Medulla oblongata (tissue), 1 donor: ENCODE results near the gene TTLL5.
"Not testable (repeated sequence)": the region's sequence is repeated elsewhere in the genome, so short reads cannot be mapped to it uniquely, and the experiment has no call there.

Source experiments
- DNase-seq: peaks from one replicate; pipeline ENCODE4 v3.0.0-alpha.2; 2015; ENCODE audit errors: extremely low spot score

TTLL5 gene

DNA sequence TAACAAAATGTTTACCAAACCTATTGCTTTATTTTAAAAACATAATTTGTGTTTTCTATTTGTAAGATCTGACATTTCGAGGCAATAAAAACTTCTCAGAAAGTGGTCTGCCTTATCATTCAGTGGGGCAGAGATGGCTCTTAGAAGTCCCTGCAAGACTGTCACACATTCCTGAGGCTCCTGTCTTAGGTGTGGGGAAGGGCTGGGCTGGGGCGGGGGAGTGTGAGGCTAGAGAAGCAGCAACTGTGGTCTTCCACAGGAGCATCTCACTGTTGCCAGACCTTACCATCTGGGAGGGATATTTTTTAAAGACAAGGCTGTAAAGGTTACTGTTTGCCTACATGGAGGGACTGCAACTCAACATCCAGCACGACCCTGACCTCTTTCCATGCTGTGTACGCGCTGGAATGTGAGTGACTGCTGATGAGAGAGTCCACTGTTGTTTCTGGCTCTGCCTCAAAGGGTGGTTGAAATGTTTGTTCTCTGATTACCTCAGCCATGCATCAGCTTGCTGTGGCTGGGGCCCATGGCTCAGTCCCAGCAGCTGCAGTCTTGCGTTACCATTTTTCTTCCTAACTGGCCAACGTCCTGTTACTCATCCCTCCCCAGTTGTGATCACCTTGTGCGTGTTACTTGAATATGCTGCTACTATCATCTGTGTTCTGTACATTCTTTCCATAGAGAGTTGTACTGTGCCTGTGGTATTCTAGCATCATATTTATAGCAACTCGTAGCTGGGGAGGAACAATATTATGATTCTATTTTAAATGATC is 12.8 kb upstream of the TTLL5 start:
- DNase-seq, result no peak

DNA sequence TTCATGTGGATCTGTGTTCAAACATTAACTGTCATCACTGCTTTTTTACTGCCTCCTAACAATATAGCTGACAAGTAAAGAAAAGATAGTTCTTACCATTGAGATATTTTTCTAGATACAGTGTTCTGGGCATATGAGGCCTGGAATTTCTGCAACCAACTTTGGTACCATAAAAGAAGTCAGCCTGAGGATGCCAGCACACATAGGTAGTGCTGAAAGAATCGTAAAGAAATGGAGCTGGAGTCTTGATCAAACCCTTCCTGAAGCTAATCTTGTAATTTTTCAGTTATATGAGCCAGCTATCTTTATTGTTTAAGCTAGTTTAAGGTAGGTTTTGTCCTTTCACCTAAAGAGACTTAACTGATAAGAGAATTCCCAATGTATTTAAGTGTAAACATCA is 11.7 kb upstream of the TTLL5 start:
- DNase-seq, result no peak

DNA sequence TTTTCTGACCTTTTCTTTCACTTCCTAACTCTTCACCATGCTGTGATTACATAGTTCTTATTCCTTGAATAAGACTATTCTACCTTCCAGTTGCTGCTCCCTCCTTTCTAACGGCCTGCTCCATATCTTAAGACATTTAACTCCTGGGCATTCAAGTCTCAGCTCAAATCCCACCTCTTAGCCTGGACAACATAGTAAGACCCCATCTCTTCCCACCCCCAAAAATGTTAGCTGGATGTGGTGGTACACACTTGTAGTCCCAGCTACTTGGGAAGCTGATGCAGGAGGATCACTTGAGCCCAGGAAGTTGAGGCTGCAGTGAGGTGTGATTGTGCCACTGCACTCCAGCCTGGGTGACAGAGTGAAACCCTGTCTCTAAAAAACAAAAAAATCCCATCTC is 11.3 kb upstream of the TTLL5 start:
- DNase-seq, result no peak

DNA sequence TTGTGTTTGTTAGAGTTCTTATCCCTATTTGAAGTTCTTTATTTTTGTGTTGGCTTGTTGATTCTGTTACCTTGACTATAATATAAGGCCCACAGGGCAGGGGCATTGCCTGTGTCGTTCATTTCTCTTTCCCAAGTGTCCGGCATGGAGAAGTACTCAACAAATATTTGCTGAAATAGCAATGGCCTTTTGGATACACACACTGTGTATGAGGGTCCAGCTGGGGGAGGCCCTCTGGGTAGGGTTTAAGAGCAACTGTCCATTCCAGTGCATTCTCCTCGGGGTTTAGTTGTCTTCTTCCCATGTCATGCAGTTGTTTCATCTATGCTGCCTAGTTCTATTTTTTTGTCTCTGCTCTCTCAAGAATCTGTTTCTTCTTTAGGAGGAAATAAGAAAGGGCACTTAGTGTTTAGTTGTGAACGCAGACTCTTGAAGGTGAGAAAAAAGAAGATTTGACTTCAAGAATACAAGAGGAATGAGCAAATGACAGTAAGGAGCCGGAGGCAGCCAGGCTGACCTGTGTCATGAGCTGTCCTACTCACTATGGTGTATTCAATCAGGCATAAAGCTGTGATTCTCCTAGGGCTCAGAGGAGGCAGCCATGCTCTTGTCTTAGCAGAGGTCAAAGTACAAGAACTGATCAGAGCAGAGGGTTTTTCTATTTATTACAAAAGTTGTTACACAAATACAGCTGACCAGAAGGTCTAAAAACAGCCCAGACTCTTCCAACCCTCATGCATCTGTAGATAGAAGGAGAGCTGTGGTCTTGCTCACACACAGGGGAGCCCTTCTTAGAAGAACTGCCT is 10.6 kb upstream of the TTLL5 start:
- DNase-seq, result no peak

DNA sequence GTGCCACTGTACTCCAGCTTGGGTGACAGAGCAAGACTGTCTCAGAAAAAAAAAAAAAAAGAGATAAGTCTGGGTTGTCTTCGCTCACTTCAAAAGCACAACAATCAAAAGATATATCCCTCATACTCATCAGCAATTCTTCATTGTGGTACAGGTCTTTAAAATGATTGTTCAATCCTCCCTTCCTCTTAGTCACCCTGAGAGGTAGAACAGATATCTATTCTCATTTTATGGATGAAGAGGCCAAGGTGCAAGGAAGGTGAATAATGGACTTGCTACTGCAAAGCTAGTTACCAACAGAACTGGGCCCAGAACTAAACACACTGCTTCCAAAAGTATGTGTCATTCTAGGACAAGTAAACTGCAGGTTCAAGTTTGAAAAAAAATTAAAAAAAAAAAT is 7.5 kb upstream of the TTLL5 start:
- DNase-seq, result no peak

DNA sequence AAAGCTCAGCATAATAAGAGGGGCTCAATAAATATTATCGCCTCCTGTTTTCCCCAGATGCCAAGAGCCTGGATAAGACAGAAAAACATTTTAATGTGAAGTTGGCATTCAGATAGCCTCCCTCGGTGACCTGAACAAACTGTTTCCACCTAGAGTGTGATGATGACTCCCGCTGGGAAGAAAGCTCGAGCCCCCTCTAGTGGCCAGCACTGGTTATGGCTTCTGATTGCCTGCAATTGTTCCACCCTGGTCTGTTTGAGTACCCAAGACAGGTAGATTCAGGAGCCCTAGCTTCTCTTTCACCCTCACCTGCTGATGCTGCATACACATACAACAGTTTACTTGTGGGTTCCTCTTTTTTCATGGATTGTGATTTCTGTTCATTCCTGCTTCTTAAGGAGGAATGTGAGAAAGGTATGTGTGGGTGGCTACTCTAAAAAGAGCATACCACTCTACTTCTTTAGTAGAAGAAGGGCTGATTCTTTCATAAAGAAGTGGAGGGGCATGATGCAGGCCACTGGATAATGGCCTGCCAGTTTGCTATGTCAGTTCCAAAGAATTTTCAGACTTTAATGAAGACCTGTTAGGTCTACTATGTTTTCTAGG is 6.8 kb upstream of the TTLL5 start:
- DNase-seq, result peak; percentile 89

DNA sequence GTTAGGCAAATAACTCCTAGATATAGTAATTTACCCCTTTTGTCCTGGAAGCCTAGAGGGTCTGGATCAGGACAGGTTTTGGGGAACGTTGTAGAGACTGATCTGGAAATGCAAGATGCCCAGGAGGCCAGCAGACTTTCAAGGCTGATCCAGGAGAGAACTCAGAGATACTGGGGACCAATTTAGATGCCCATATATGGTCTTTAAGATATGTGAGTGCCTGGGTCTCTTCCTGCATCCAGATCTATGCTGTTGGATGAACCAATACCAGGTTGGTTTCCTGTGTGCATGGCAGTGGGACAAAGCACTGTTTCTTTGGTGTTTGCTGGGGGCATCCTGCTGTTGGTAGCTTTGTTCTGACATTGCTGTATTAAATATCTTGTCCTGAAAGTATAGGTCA is 5.8 kb upstream of the TTLL5 start:
- no peak for DNase-seq

DNA sequence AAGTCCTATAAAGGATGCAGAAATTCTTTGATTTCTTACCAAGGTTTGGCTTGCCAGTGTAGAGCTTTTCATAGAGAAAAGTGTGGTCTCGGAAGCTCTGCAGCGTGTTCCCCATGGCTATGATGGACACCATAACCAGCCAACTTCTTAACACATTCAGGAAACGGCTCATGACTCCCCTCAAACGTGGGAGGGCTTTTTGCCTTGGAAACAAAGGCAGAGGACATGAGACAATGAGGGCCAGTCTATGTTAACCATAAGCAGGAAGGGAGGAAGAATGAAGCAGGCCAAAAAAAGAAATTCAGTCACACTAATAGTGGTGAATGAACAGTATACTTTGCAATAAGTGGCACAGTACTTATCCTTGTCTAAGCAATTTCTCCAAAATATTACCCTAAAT is 3.7 kb upstream of the TTLL5 start:
- no peak for DNase-seq

DNA sequence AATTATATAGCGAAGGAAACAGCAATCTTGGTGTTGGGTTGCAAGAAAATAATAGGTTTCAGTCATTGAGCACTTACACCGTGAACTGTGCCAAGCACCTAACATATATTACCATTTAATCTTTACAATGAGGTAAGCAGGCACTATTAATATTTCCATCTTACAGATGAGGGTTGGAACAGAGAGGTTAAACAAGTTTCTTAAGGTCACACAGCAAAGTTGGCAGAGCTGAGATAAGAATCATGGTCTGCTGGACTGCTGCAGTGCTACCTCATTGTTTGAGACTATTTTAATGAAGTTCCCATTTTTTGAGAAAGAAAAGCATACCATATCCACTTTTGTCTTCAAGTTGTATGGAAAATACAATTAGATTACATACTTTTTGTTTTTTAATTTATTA is 2.1 kb upstream of the TTLL5 start:
- DNase-seq, result no peak

DNA sequence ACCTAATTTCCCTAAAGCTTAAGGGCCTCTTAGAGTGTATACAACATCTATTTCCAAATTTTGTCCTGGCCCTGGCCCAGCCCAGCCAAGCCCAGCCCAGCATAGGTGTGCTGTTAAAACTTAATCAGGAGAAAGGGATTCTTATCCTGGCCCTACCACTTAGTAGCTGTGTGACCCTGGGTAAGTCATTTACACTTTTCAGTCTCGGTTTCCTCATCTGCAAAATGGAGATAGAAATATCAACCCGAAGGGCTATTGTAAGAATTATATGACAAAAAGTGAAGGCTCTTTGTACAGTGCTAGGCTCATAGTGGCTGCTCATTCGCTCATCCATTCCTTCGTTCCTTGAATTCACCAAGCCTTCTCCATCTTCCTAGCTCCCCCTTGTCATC is 812 bp upstream of the TTLL5 start:
- no peak for DNase-seq

DNA sequence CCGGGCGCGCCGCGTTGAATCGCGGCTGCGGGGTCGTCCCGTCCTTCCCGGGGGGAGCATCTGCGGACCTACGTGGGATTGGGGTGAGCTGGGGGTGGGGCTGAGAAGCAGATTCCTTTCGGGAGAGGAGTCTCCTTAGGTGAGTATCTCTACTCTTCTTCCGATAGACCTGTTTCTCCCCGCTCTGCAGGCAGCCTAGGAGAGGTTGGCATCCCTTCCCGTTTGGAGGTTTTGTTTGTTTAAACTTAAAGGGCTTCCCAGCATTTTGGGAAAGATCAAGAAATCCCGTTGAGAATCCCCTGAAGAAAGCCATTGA is 411 bp downstream of the TTLL5 start:
- peak; percentile 33 for DNase-seq

DNA sequence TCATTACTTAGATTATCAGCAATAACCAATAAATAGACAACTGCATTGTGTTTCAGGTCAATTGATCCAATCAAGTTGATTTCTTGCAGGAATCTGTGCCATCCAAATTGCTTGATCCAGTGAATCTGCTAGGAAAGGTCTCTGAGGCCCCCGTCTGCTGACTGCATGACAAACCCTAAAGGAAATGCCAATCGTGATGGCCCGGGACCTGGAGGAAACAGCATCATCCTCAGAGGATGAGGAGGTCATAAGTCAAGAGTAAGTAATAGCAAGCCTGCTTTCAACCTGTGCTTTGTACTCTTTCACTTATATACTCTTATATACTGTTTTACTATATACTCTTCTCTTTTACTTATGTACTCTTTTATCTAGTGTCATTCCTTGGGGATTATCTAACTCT is 1.9 kb downstream of the TTLL5 start:
- DNase-seq, result no peak

DNA sequence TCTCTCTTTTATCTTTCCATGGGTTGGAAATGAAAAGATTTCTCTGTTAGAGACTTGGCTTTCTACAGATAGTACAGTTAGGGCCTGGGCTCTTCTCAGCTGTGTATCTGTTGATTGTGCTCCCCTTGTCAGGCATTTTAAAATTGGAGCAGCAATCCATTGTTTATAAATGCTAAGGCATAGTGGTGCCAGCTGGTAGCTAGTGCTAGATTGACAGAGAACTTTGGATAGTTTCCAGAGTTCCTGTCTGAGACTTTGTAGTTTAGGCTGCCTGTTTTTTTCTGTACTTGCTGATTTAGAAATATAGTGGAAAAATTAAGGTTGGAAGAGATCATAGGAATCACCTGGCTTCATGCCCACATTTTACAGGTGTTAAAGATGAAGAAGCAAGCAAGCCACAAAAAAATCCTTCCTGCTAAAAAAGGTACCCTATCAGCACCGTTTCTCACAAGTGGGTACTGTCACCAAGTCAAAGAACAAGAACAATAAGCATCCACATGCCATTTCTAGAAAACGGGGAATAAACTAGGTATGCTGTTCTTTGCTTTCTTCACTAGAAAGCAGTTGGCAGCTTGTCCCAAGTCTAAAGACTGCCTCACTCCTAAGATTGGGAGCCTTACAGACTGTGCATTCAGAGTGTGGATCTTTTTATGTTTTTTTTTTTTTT is 6.2 kb downstream of the TTLL5 start:
- peak; percentile 50 for DNase-seq

DNA sequence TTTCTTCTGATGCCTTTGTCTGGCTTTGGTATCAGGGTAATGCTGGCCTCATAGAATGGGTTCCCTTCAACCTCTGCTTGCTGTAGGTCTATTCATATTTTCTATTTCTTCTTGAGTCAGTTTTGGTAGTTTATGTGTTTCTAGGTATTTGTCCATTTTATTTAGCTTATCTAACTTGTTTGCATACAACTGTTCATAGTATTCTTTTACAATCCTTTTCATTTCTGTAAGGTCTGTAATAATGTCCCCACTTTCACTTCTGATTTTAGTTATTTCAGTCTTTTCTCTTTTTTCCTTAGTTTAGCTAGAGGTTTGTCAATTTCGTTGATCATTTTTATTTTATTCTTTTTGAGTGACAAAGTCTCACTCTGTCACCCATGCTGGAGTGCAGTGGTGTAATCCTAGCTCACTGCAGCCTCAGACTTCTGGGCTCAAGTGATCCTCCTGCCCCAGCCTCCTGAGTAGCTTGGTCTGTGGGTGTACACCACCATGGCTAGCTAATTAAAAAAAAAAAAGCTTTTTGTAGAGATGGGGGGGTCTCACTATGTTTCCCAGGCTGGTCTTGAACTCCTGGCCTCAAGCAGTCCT is 11.7 kb downstream of the TTLL5 start:
- no peak for DNase-seq

DNA sequence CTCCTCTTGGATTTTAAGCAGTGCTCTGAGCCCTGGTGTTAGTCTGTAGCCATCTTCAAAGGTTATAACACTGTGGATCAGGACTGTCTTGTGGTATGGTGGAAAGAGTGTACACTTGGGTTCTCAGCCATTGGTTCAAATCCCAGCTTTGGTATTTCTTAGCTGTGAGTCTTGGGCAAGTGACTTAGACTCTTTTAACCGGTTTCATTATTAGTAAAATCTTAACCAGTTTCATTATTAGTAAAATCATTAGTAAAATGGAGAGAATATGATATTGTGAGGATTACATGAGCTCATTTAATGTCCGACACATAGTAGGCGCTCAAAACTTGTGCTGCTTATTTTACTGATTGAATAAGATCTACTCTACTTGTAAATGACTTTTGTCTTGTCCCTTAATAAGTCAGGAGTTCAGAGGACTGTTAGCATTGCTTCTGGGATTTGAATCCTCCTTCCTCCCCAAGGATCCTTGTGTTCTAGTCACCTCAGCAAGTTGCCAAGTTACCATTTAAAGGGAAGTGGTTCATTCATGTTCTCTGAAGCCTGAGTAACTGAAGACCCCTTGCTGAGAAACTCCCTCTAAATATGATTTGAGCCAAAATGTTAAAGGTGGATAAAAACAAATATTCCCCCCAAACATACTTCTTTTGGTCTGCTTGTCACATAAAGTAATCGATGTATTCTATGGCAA is 12.4 kb downstream of the TTLL5 start:
- peak; percentile 66 for DNase-seq

DNA sequence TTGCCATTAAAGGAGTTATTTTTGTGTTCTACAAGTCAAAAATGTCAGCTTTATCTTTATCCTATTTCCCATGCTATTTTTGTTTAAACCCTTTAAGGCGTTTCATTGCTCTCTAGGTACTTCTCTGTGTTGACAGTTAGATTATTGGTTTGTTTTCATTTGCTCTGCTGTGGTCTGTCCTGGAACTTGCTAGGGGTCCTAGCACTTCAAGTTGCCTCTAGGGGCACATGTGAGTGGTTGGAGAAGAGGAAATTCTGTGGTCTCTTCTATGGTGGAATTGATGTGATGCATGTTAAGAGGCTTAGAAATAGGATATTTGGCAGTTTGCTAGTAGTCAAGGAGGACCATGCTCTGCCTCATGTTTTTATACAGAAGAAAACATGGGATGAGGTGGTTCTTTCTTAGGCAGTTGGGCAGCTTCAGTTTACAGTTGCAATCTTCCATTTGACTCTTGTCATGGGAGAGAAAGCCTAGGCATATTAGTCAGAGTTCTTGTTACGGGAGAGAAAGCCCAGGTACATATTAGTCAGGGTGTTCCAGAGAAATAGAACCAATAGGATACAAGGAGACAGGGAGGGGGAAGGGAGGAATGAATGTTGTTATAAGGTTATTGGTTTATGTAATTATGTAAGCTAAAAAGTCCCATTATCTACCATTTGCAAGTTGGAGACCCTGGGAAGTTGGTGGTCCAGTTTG is 14.4 kb downstream of the TTLL5 start:
- no peak for DNase-seq

DNA sequence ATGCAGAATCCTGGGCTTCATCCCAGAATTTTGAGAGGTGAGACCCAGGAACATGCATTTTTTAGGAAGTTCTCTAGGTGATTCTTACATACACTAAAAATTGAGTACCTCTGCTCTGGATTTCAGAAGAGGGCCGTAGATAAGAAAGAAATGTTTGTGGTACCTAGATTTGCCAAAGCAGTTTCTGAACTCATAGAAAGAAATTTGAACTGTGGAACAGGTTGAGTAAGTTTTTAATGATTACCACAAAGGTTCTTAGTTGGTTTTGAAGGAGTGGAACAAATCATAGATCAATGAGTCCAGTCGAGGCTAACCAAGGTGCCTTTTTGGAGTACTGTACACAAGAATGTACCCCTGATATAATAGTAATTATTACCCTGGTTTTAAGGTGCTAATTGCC is 24.9 kb downstream of the TTLL5 start:
- no peak for DNase-seq

DNA sequence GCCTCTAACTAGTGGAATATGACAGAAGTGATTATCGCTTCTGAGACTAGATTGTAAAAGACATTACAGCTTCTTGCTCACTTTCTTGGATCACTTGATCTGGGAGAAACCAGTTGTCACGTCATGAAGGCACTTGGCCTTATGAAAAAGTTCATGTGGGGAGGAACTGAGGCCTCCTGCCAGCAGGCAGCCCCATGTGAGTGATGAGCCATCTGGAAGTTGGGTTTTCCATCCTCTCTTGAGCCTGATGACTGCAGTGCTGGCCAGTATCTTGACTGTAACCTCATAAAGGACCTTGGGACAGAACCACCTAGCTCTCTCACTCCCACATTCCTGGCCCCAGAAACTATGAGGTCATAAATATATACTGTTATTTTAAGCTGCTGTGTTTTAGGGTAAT is 28.0 kb downstream of the TTLL5 start:
- no peak for DNase-seq

DNA sequence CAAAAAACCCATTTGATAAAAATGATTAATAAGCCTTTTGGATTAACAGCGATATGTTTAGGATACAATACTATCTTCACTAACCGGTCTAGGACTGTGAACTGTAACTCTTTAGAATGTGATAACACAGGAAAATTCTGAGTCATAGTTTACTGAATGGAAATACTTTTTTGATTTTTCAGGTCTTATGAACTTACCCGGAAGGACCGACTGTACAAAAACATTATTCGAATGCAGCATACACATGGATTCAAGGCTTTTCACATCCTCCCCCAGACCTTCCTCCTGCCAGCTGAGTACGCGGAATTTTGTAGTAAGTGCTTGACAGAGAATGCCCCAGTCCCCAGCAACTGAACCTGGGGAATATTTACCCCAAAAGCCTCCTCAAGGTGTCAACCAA is 29.0 kb downstream of the TTLL5 start:
- DNase-seq, result no peak

DNA sequence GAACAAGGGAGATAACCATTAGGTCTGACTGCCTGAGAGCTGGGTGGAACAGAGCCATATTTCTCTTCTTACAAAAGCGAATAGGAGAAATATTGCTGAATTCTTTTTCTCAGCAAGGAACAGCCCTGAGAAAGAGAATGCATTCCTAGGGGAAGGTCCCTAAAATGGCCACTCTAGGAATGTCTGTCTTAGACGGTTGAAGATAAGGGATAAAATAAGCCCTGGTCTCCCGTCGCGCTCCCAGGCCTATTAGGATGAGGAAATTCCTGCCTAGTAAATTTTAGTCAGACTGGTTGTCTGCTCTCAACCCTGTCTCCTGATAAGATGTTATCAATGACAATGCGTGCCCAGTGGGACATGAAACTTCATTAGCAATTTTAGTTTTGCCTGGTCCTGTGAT is 34.0 kb downstream of the TTLL5 start:
- DNase-seq, result not testable (repeated sequence)

DNA sequence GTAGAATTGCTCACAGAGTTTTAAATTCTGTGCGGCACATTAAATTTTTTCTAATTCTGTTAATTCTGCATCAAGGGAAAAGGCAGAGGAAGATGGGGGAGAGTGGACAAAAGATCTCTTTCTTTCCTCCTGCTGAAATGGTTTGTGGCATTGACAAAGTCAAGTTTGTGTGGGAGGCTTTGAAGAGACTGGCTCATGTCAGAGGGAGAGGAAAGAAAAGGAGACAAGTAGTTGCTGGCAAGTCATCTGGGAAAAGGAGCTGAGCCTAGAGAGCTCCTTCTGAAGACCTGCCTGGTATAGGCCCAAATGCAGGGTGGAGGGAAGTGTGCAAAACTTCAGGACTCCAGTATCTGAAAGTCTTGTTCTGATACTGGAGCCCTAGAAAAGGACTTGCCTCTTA is 36.3 kb downstream of the TTLL5 start:
- DNase-seq, result peak; percentile 80
